Measurements from ENCODE around the gene CDK18. TPM values are rescaled to one million over a fixed set of nuclear protein-coding genes. Genes with fewer than 3 reads are reported as not detected.

Gene CDK18
- total and polyA plus RNA-seq, 8 donors = 3.7 to 174 (median 41.3) TPM

DNA sequence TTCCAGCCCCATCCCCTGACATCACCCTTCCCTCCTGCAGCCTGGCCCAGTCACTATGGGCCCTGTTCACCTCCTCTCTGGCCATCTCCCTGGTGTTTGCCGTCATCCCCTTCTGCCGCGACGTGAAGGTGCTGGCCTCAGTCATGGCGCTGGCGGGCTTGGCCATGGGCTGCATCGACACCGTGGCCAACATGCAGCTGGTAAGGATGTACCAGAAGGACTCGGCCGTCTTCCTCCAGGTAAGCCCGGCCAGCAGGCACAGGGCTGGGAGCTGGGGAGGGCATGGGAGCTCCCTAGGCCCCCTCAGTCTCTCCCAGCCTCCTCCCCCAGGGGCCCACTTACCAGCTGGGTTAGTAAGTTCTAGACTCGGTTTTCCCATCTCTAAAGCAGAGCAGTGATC lies 75.2 kb downstream of the CDK18 start:
- Histone ChIP-seq H3K27ac (peak overlapping the region in 2 of 5 donors; percentile 9 to 49), H3K9me3 (no peaks in the 10 kb centered on the region), H3K4me3 (no peak overlapping the region), H3K27me3 (peaks cover 0 to 20% (median 0%) of the 10 kb centered on the region in 3 donors), H3K36me3 (peaks cover 0 to 3% (median 0%) of the 10 kb centered on the region in 4 donors), H3K4me1 (peaks cover 19 to 27% (median 23%) of the 10 kb centered on the region in 4 donors)
- no peak for DNase-seq
- WGBS, 5 donors = 62 to 95% (median 91%) methylated on average over 2 to 12 of the region's 12 CpGs
- intact Hi-C loops (cut with DNase I; ENCODE audit: low total_unique reads) = loop anchor here (10.0 kb wide), 1 partner anchor 45 kb away; no protein-coding TSS in a partner anchor
- TF ChIP-seq POLR2A (IDR thresholded peaks at IDR 0.05) = no peak
- no peak for TF ChIP-seq EP300 (IDR thresholded peaks at IDR 0.05)
- TF ChIP-seq POLR2AphosphoS5 (IDR thresholded peaks at IDR 0.05) = no peak
- TF ChIP-seq, protein P1, sequence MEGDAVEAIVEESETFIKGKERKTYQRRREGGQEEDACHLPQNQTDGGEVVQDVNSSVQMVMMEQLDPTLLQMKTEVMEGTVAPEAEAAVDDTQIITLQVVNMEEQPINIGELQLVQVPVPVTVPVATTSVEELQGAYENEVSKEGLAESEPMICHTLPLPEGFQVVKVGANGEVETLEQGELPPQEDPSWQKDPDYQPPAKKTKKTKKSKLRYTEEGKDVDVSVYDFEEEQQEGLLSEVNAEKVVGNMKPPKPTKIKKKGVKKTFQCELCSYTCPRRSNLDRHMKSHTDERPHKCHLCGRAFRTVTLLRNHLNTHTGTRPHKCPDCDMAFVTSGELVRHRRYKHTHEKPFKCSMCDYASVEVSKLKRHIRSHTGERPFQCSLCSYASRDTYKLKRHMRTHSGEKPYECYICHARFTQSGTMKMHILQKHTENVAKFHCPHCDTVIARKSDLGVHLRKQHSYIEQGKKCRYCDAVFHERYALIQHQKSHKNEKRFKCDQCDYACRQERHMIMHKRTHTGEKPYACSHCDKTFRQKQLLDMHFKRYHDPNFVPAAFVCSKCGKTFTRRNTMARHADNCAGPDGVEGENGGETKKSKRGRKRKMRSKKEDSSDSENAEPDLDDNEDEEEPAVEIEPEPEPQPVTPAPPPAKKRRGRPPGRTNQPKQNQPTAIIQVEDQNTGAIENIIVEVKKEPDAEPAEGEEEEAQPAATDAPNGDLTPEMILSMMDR (IDR thresholded peaks at IDR 0.05) = no peak

DNA sequence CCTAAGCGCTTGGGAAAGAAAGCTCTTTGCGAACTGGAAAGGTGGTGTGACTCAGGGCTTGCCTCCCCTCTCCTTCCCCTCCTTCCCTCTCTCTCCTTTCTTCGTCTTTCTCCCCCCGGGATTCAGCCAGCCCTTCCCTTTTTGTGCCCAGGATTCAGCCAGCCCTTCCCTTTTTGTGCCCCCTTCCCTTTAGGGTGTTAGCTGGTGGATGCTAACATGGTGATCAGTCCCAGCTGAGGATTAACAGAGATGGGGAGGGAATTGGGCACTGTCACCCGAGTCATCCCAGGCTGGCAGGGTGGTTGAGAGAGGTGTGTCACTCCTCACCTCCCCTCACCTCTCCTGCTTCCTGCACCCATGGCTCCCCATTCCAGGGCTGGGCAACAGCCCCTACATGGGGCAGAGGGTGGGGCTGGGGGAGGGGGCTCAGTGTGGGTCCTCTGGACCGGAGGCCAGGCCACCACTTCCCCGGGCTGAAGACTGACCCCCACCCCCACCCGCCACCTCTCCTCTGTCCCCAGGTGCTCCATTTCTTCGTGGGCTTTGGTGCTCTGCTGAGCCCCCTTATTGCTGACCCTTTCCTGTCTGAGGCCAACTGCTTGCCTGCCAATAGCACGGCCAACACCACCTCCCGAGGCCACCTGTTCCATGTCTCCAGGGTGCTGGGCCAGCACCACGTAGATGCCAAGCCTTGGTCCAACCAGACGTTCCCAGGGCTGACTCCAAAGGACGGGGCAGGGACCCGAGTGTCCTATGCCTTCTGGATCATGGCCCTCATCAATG lies 75.9 kb downstream of the CDK18 start:
- intact Hi-C loops (cut with DNase I; ENCODE audit: low total_unique reads) = loop anchor here (10.0 kb wide), 1 partner anchor 46 kb away; no protein-coding TSS in a partner anchor
- WGBS, 5 donors = 76 to 88% (median 86%) methylated on average over 11 to 15 of the region's 15 CpGs

DNA sequence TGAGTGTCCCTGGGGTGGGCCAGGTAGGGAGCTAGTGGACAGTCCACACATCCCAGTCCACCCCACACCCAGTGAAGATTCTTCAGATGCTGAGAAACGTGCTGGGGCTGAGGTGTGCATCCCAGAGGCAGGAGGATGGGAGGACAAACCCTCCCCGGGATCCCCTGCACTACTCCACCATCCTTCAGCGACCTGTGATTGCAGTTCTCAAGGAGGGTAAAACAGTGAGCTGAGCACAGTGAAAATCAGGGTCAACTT lies 76.4 kb downstream of the CDK18 start:
- H3K27ac ChIP-seq = no peak overlapping the region
- H3K36me3 ChIP-seq = peaks cover 0 to 3% (median 0%) of the 10 kb centered on the region in 4 donors
- intact Hi-C loops (cut with DNase I; ENCODE audit: low total_unique reads) = loop anchor here (10.0 kb wide), 1 partner anchor 46 kb away; no protein-coding TSS in a partner anchor
- H3K27me3 ChIP-seq = peaks cover 0 to 20% (median 0%) of the 10 kb centered on the region in 3 donors
- no peaks in the 10 kb centered on the region for H3K9me3 ChIP-seq
- peak in 1 of 2 donors; percentile 13 for DNase-seq
- TF ChIP-seq, protein P1 (IDR thresholded peaks at IDR 0.05) = no peak
- no peak for TF ChIP-seq POLR2AphosphoS5 (IDR thresholded peaks at IDR 0.05)
- WGBS, 5 donors = 68 to 94% (median 85%) methylated on average over 3 of the region's 3 CpGs
- no peak overlapping the region for H3K4me3 ChIP-seq
- H3K4me1 ChIP-seq = peaks cover 16 to 35% (median 19%) of the 10 kb centered on the region in 4 donors

More for the DNA sequence above, 75.9 kb downstream of the CDK18 start:
- Histone ChIP-seq H3K27me3 (peaks cover 0 to 20% (median 0%) of the 10 kb centered on the region in 3 donors), H3K36me3 (peaks cover 0 to 3% (median 0%) of the 10 kb centered on the region in 4 donors), H3K27ac (peak overlapping the region in 1 of 5 donors; percentile 49), H3K9me3 (no peaks in the 10 kb centered on the region), H3K4me3 (no peak overlapping the region), H3K4me1 (peaks cover 19 to 32% (median 25%) of the 10 kb centered on the region in 4 donors)
- no peak for TF ChIP-seq POLR2AphosphoS5 (IDR thresholded peaks at IDR 0.05)
- TF ChIP-seq POLR2A (IDR thresholded peaks at IDR 0.05) = no peak
- TF ChIP-seq EP300 (IDR thresholded peaks at IDR 0.05) = no peak
- peak in 1 of 2 donors; percentile 17 for DNase-seq

DNA sequence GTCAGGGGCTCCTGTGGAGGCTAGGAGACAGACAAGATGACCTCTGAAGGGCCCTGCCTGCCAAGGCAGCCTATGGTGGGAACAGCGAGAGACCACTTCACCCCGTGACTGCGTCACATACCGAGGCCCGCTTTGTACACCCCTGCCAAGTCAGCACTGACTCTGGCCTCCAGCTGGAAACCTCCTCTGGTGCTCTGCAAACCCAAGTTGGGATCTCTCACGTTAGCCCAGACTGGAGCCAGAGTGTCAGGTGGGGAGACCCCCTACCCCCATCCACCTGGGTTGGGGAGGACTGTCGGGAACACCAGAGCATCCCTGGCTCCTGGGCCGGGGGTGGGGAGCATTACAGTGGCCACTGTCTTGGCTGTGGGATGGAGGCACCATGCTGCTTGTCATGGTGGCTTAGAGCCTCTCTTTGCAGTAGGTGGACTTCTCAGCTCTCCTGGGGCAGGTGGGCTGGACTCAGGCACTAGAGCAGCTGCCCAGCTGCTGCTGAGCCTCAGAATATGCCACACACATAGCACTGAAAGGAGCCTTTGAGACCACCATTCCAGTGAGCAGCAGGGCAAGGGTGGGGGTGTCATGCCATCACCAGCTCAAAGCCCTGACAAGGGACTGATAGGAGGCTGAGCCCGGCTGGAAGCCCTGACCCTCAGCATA lies 77.0 kb downstream of the CDK18 start:
- H3K27me3 ChIP-seq = peaks cover 0 to 20% (median 0%) of the 10 kb centered on the region in 3 donors
- no peaks in the 10 kb centered on the region for H3K9me3 ChIP-seq
- no peak overlapping the region for H3K4me3 ChIP-seq
- H3K36me3 ChIP-seq = peaks cover 0 to 3% (median 0%) of the 10 kb centered on the region in 4 donors
- peak overlapping the region; percentile 39 to 79 (median 67) for H3K27ac ChIP-seq
- 82 to 93% (median 90%) methylated on average over 8 to 9 of the region's 9 CpGs for whole genome bisulfite sequencing, 5 donors
- H3K4me1 ChIP-seq = peaks cover 13 to 33% (median 16%) of the 10 kb centered on the region in 4 donors
- DNase-seq = peak; percentile 2 to 20
- intact Hi-C loops (cut with DNase I; ENCODE audit: low total_unique reads) = loop anchor here (10.0 kb wide), 1 partner anchor 47 kb away; no protein-coding TSS in a partner anchor
- TF ChIP-seq POLR2A (IDR thresholded peaks at IDR 0.05) (no peak), EP300 (IDR thresholded peaks at IDR 0.05) (no peak), POLR2AphosphoS5 (IDR thresholded peaks at IDR 0.05) (no peak)
- TF ChIP-seq, protein P1 (IDR thresholded peaks at IDR 0.05) = no peak

Measured in stomach (tissue), 9 donors.